Activated naive CD4-positive, alpha-beta T cell treated with anti-CD3 and anti-CD28 coated beads, Interleukin-2, amount 10 ng/mL, durations not matched to agents 7 days and 5 days (primary cell): Measurements from ENCODE around the gene GNA15.
"Not testable (repeated sequence)": the region's sequence is repeated elsewhere in the genome, so short reads cannot be mapped to it uniquely, and the experiment has no call there.

Experiments
- CTCF ChIA-PET: fragments of 350-600 bp; sonication (Branson Sonifier 250); formaldehyde crosslinking; loops from one replicate; lab custom pipeline; 2021; ENCODE audit warnings: antibody characterized with exemption; lab: Charles Lee
- DNase-seq: peaks from one replicate; pipeline ENCODE4 v3.0.0-alpha.2; 2020
- H3K27ac Mint-ChIP-seq: one replicate; pipeline ENCODE4 v1.8.0; 2021; ENCODE audit warnings: mild to moderate bottlenecking, moderate library complexity, mixed read lengths
- H3K27me3 Mint-ChIP-seq: one replicate; pipeline ENCODE4 v1.8.0; 2021; ENCODE audit warnings: mild to moderate bottlenecking, mixed read lengths
- H3K36me3 Mint-ChIP-seq: one replicate; pipeline ENCODE4 v1.8.0; 2021; ENCODE audit warnings: mixed read lengths
- H3K4me1 Mint-ChIP-seq: one replicate; pipeline ENCODE4 v1.8.0; 2021; ENCODE audit warnings: mixed read lengths
- H3K4me3 Mint-ChIP-seq: one replicate; pipeline ENCODE4 v1.8.0; 2021; ENCODE audit warnings: mild to moderate bottlenecking, moderate library complexity, mixed read lengths
- H3K9me3 Mint-ChIP-seq: one replicate; pipeline ENCODE4 v1.8.0; 2021; ENCODE audit warnings: mixed read lengths

Gene GNA15

DNA sequence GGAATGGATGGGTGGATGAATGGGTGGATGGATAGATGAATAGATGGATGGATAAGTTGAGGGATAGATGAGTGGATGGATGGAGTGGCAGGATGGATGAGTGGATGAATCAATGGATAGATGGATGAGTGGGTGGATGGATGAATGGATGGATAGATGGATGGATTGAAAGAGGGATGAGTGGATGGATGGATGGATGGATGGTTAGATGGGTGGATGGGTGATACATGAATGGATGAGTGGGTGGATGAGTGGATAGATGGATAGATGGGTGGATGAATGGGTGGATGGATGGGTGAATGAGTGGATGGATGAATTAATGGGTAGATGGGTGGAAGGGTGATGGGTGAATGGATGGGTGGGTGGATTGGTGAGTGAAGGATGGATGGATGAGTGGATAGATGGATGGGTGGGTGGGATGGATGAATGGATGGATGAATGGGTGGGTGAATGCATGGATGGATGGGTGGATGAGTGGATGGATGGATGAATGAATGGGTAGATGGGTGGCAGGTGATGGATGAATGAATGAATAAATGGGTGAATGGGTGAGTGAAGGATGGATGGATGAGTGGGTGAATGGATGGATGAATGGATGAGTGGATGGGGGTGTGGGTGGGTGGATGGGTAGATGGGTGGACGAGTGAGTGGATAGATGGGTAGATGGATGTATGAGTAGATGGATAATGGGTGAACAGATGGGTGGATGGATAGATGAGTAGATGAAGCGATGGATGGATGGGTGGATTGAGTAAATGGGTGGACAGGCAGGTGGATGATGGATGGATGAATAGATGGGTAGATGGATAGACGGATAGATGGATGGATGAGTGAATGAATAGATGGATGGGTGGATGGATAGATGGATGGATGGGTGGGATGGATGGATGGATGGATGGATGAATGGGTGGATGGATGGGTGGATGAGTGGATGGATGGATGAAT is 17.7 kb downstream of the GNA15 start:
- H3K27ac Mint-ChIP-seq, result no peak overlapping the region
- DNase-seq, result no peak
- peaks cover 46% of the 10 kb centered on the region for H3K36me3 Mint-ChIP-seq
- CTCF ChIA-PET, result interaction anchor here (1.3 kb wide), 1 partner anchor 24 kb away, joined by 3 read pairs; no protein-coding TSS in a partner anchor
- no peaks in the 10 kb centered on the region for H3K27me3 Mint-ChIP-seq
- H3K4me3 Mint-ChIP-seq, result no peak overlapping the region
- peaks cover 8% of the 10 kb centered on the region for H3K9me3 Mint-ChIP-seq
- H3K4me1 Mint-ChIP-seq, result peaks cover 19% of the 10 kb centered on the region

- H3K27me3 Mint-ChIP-seq, DNase-seq, CTCF ChIA-PET, H3K9me3 Mint-ChIP-seq, H3K4me3 Mint-ChIP-seq, H3K27ac Mint-ChIP-seq: not testable (repeated sequence)
- Mint-ChIP-seq H3K4me1 (peaks cover 13% of the 10 kb centered on the region), H3K36me3 (peaks cover 42% of the 10 kb centered on the region)
These were observed 18.6 kb downstream of the GNA15 start for GRCh38 chr19:3154447-3154846.

GRCh38 chr19:3154957-3155736 is 19.3 kb downstream of the GNA15 start:
- H3K36me3 Mint-ChIP-seq, result peaks cover 41% of the 10 kb centered on the region
- peaks cover 14% of the 10 kb centered on the region for H3K4me1 Mint-ChIP-seq
- peak overlapping the region; percentile 2 for H3K4me3 Mint-ChIP-seq
- DNase-seq, result peak; percentile 90
- no peaks in the 10 kb centered on the region for H3K27me3 Mint-ChIP-seq
- no peak overlapping the region for H3K27ac Mint-ChIP-seq
- peaks cover 12% of the 10 kb centered on the region for H3K9me3 Mint-ChIP-seq
- CTCF ChIA-PET, result no interaction called here

GRCh38 chr19:3157096-3157845 is 21.4 kb downstream of the GNA15 start:
- H3K4me1 Mint-ChIP-seq, result peaks cover 26% of the 10 kb centered on the region
- no peaks in the 10 kb centered on the region for H3K27me3 Mint-ChIP-seq
- H3K36me3 Mint-ChIP-seq, result peaks cover 53% of the 10 kb centered on the region
- peaks cover 15% of the 10 kb centered on the region for H3K9me3 Mint-ChIP-seq
- CTCF ChIA-PET, result interaction anchor here (9.5 kb wide), 1 partner anchor 28 kb away, joined by 92 read pairs; no protein-coding TSS in a partner anchor
- no peak for DNase-seq
- no peak overlapping the region for H3K4me3 Mint-ChIP-seq
- H3K27ac Mint-ChIP-seq, result peak overlapping the region; percentile 68

DNA sequence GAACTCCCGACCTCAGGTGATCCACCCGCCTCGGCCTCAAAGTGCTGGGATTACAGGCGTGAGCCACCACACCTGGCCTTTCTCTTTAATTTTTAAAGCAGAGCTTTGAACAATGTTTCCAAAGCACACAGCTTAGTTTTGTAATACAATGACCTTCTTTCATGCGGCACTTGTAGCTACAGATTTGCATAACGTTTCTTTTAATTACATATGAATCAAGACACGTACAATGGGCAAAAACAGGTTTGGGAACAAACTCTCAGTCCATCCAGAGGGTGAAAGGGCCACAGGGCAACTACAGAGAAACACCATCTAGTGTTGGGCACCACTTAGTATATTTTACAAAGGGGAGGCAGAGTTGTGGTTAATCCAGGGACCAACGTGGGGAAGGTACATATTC is 23.7 kb downstream of the GNA15 start:
- DNase-seq, result no peak
- CTCF ChIA-PET, result interaction anchor here (0.8 to 9.5 kb wide), 5 partner anchors 12 to 51 kb away, joined by 3 to 92 read pairs (median 4); no protein-coding TSS in a partner anchor
- H3K36me3 Mint-ChIP-seq, result peaks cover 71% of the 10 kb centered on the region
- no peaks in the 10 kb centered on the region for H3K27me3 Mint-ChIP-seq
- peaks cover 47% of the 10 kb centered on the region for H3K4me1 Mint-ChIP-seq
- H3K9me3 Mint-ChIP-seq, result peaks cover 15% of the 10 kb centered on the region
- H3K4me3 Mint-ChIP-seq, result no peak overlapping the region
- H3K27ac Mint-ChIP-seq, result no peak overlapping the region

DNA sequence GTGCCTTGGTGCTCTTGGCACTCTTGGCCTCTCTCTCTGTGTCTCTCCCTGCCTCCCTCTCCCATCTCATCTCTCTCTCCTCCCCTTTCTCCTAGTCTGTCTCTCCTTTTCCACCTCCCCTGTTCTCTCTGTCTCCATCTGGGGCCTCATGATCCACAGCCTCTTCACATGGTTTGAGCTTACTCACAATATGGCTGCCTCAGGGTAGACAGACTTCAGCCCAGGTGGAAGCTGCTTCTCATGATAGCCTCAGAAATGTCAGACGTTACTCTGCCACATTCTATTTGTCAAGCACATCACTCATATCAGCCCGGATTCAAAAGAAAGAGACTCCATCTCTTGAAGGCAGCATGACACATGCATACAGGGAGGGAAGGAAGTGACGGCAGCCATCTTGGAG is 24.4 kb downstream of the GNA15 start:
- H3K36me3 Mint-ChIP-seq, result peaks cover 75% of the 10 kb centered on the region
- H3K27me3 Mint-ChIP-seq, result no peaks in the 10 kb centered on the region
- H3K27ac Mint-ChIP-seq, result no peak overlapping the region
- no peak for DNase-seq
- peaks cover 15% of the 10 kb centered on the region for H3K9me3 Mint-ChIP-seq
- CTCF ChIA-PET, result interaction anchor here (0.8 to 9.5 kb wide), 5 partner anchors 13 to 52 kb away, joined by 3 to 92 read pairs (median 4); no protein-coding TSS in a partner anchor
- H3K4me3 Mint-ChIP-seq, result no peak overlapping the region
- H3K4me1 Mint-ChIP-seq, result peaks cover 52% of the 10 kb centered on the region

DNA sequence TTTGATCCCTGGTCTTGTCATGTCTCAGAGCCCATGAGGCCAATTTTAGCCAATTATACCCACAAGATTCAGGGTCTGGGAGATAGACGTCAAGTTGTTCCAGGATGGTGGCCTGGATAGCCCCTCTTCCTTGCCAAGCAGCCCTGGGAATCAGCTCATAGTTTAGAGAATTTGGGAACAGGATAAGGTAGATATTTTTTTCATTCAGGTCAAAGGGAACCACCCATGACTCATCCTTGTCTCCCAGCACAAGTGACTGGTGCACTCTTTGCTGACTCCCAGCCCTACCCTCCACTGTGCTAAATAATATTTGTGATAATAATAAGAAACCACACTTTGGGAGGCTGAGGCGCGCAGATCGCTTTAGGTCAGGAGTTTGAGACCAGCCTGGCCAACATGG is 25.6 kb downstream of the GNA15 start:
- H3K27ac Mint-ChIP-seq, result peak overlapping the region; percentile 37
- H3K4me1 Mint-ChIP-seq, result peaks cover 58% of the 10 kb centered on the region
- CTCF ChIA-PET, result interaction anchor here (0.6 to 9.5 kb wide), 8 partner anchors 10 to 86 kb away, joined by 4 to 92 read pairs (median 5); no protein-coding TSS in a partner anchor
- peaks cover 73% of the 10 kb centered on the region for H3K36me3 Mint-ChIP-seq
- no peak overlapping the region for H3K4me3 Mint-ChIP-seq
- DNase-seq, result no peak
- no peaks in the 10 kb centered on the region for H3K27me3 Mint-ChIP-seq
- H3K9me3 Mint-ChIP-seq, result peaks cover 17% of the 10 kb centered on the region

DNA sequence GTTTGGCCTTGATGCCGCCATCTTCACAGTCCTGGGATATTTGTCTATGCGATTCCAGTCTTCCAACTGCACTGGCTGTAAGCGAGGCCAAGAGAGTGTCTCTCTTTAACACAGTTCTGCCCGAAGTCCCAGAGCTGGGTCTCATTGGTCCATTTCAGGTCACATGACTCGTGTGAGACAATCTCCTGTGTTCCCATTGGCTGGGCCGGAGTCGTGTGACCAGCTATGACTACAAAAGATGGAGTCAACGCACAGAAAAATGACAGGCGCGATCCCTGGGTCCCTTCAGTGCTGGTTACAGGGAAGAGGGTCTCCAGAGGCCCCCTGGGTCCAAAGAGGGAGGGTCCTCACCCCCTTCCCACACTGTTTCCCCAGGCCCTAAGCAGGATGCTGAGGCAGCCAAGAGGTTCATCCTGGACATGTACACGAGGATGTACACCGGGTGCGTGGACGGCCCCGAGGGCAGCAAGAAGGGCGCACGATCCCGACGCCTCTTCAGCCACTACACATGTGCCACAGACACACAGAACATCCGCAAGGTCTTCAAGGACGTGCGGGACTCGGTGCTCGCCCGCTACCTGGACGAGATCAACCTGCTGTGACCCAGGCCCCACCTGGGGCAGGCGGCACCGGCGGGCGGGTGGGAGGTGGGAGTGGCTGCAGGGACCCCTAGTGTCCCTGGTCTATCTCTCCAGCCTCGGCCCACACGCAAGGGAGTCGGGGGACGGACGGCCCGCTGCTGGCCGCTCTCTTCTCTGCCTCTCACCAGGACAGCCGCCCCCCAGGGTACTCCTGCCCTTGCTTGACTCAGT is 26.8 kb downstream of the GNA15 start:
- Mint-ChIP-seq H3K9me3 (peaks cover 15% of the 10 kb centered on the region), H3K27me3 (no peaks in the 10 kb centered on the region), H3K4me3 (no peak overlapping the region), H3K27ac (peak overlapping the region; percentile 61), H3K4me1 (peaks cover 52% of the 10 kb centered on the region), H3K36me3 (peaks cover 65% of the 10 kb centered on the region)
- CTCF ChIA-PET, result interaction anchor here (0.6 to 9.5 kb wide), 11 partner anchors 11 to 88 kb away, joined by 3 to 92 read pairs (median 5); no protein-coding TSS in a partner anchor
- DNase-seq, result peak; percentile 50

DNA sequence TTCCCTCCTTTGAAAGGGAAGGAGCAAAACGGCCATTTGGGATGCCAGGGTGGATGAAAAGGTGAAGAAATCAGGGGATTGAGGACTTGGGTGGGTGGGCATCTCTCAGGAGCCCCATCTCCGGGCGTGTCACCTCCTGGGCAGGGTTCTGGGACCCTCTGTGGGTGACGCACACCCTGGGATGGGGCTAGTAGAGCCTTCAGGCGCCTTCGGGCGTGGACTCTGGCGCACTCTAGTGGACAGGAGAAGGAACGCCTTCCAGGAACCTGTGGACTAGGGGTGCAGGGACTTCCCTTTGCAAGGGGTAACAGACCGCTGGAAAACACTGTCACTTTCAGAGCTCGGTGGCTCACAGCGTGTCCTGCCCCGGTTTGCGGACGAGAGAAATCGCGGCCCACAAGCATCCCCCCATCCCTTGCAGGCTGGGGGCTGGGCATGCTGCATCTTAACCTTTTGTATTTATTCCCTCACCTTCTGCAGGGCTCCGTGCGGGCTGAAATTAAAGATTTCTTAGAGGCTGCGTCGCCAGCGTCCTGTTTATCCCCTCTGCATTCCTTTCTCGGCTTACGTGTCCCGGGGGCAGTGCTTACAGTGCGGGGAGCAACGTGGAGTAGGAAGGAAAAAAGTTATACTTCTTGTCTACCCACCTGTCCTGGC is 27.5 kb downstream of the GNA15 start:
- peaks cover 12% of the 10 kb centered on the region for H3K9me3 Mint-ChIP-seq
- peak; percentile 81 for DNase-seq
- H3K4me3 Mint-ChIP-seq, result no peak overlapping the region
- peaks cover 6% of the 10 kb centered on the region for H3K27me3 Mint-ChIP-seq
- H3K27ac Mint-ChIP-seq, result peak overlapping the region; percentile 61
- peaks cover 62% of the 10 kb centered on the region for H3K36me3 Mint-ChIP-seq
- CTCF ChIA-PET, result interaction anchor here (1.2 to 9.5 kb wide), 7 partner anchors 17 to 67 kb away, joined by 3 to 92 read pairs (median 7); no protein-coding TSS in a partner anchor
- peaks cover 51% of the 10 kb centered on the region for H3K4me1 Mint-ChIP-seq

DNA sequence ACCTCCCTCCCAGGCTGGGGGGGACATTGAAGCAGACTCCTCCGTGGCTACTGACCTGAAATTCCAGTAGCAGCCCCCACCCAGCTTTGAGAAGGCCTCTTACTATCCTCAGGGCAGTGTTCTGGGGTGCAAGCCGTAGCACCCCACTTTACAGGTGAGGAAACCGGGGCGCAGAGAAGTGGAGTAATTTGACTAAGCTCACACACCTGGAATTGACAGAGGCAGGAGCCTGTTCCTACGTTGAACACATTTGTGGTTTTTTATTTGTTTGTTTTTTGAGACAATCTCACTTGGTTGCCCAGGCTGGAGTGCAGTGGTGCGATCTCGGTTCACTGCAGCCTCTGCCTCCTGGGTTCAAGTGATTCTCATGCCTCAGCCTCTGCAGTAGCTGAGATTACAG is 28.1 kb downstream of the GNA15 start:
- H3K4me1 Mint-ChIP-seq, result peaks cover 51% of the 10 kb centered on the region
- CTCF ChIA-PET, result interaction anchor here (1.2 to 9.5 kb wide), 7 partner anchors 17 to 68 kb away, joined by 3 to 92 read pairs (median 7); no protein-coding TSS in a partner anchor
- H3K27me3 Mint-ChIP-seq, result peaks cover 6% of the 10 kb centered on the region
- H3K4me3 Mint-ChIP-seq, result no peak overlapping the region
- no peak for DNase-seq
- H3K9me3 Mint-ChIP-seq, result peaks cover 12% of the 10 kb centered on the region
- H3K27ac Mint-ChIP-seq, result no peak overlapping the region
- H3K36me3 Mint-ChIP-seq, result peaks cover 57% of the 10 kb centered on the region

- H3K9me3 Mint-ChIP-seq, result peaks cover 5% of the 10 kb centered on the region
- H3K27me3 Mint-ChIP-seq, result peaks cover 6% of the 10 kb centered on the region
- no peak for DNase-seq
- H3K4me3 Mint-ChIP-seq, result no peak overlapping the region
- H3K36me3 Mint-ChIP-seq, result peaks cover 35% of the 10 kb centered on the region
- H3K4me1 Mint-ChIP-seq, result peaks cover 45% of the 10 kb centered on the region
- no peak overlapping the region for H3K27ac Mint-ChIP-seq
- CTCF ChIA-PET, result no interaction called here
These were observed 31.9 kb downstream of the GNA15 start for GRCh38 chr19:3167533-3168272.
